HEK293 (cell line): ENCODE results near the gene KCNS1.

Experiments
- CTCF ChIA-PET: fragments of 350-600 bp; formaldehyde crosslinking; extraction: SDS; loops from one replicate; lab custom pipeline; 2021; ENCODE audit warnings: antibody characterized with exemption; lab: Yijun Ruan, JAX
- POLR2A ChIA-PET: fragments of 300-600 bp; formaldehyde crosslinking; extraction: SDS; loops from one replicate; lab custom pipeline; 2020; ENCODE audit warnings: antibody characterized with exemption, inconsistent platforms; lab: Yijun Ruan, JAX
- H3K27ac ChIP-seq: fragments of 200-500 bp; sonication (Bioruptor generic); 2 replicates; pipeline ENCODE4 v1.5.1; 2014; ENCODE audit warnings: low read depth, low read length, control low read depth, inconsistent platforms; ENCODE audit errors: extremely low read depth
- H3K36me3 ChIP-seq, 2 experiments: fragments of 200-500 bp in 1 of 2; sonication (Bioruptor generic) in 1 of 2; 1 replicate in 1 of 2; 2 replicates in 1 of 2; pipeline ENCODE4 v1.5.1; 2014 to 2017; ENCODE audit warnings: inconsistent platforms in 2 of 2, low read length in 2 of 2; ENCODE audit not compliant: control insufficient read depth in 2 of 2, insufficient read depth in 1 of 2
- H3K4me1 ChIP-seq: fragments of 200-500 bp; sonication (Bioruptor generic); 2 replicates; pipeline ENCODE4 v1.5.1; 2014; ENCODE audit warnings: mild to moderate bottlenecking, low read length, inconsistent platforms; ENCODE audit not compliant: control insufficient read depth, insufficient read depth
- H3K4me3 ChIP-seq: 2 replicates; pipeline ENCODE4 v1.5.1; 2011; ENCODE audit warnings: low read depth, mild to moderate bottlenecking, control low read depth, low read length, moderate library complexity
- H3K9me3 ChIP-seq: fragments of 200-500 bp; sonication (Bioruptor generic); 2 replicates; pipeline ENCODE4 v1.5.1; 2014; ENCODE audit warnings: low read depth, low read length, inconsistent platforms; ENCODE audit not compliant: control insufficient read depth, insufficient read depth
- BCL6B ChIP-seq: fragments of 450-650 bp; formaldehyde crosslinking; IDR thresholded peaks from 2 replicates; pipeline ENCODE4 v1.5.1; 2017; ENCODE audit warnings: missing biosample characterization, missing genetic modification characterization
- KLF8 ChIP-seq: fragments of 450-650 bp; formaldehyde crosslinking; IDR thresholded peaks from 2 replicates; pipeline ENCODE4 v1.5.1; 2016; ENCODE audit warnings: missing biosample characterization, missing genetic modification characterization
- KLF9 ChIP-seq: fragments of 450-650 bp; formaldehyde crosslinking; IDR thresholded peaks from 2 replicates; pipeline ENCODE4 v1.5.1; 2016; ENCODE audit warnings: missing biosample characterization, missing genetic modification characterization, low read depth
- SCRT2 ChIP-seq: fragments of 450-650 bp; formaldehyde crosslinking; IDR thresholded peaks from 2 replicates; pipeline ENCODE4 v1.5.1; 2016; ENCODE audit warnings: missing biosample characterization, missing genetic modification characterization
- TCF7L2 ChIP-seq: IDR thresholded peaks from 2 replicates; pipeline ENCODE4 v1.6.1; 2011; ENCODE audit warnings: low read depth, mild to moderate bottlenecking, inconsistent platforms, low read length, moderate library complexity, borderline replicate concordance
- ZBTB11 ChIP-seq: fragments of 450-650 bp; formaldehyde crosslinking; conservative IDR thresholded peaks from 2 replicates; pipeline ENCODE4 v1.5.1; 2016; ENCODE audit warnings: low read depth, missing biosample characterization, missing genetic modification characterization
- ZBTB21 ChIP-seq: fragments of 450-650 bp; formaldehyde crosslinking; IDR thresholded peaks from 2 replicates; pipeline ENCODE4 v1.5.1; 2017; ENCODE audit warnings: missing biosample characterization, missing genetic modification characterization
- ZBTB26 ChIP-seq: fragments of 450-650 bp; formaldehyde crosslinking; optimal IDR thresholded peaks from 2 replicates; pipeline ENCODE3; 2016; ENCODE audit warnings: missing biosample characterization, mild to moderate bottlenecking, missing genetic modification characterization
- ZBTB6 ChIP-seq: fragments of 450-650 bp; formaldehyde crosslinking; IDR thresholded peaks from 2 replicates; pipeline ENCODE4 v1.5.1; 2017; ENCODE audit warnings: missing biosample characterization, missing genetic modification characterization
- ZFP3 ChIP-seq: fragments of 450-650 bp; formaldehyde crosslinking; IDR thresholded peaks from 2 replicates; pipeline ENCODE4 v1.5.1; 2016; ENCODE audit warnings: low read depth, missing biosample characterization, missing genetic modification characterization
- ZNF133 ChIP-seq: fragments of 450-650 bp; formaldehyde crosslinking; IDR thresholded peaks from 2 replicates; pipeline ENCODE4 v1.5.1; 2016; ENCODE audit warnings: missing biosample characterization, missing genetic modification characterization
- ZNF350 ChIP-seq: fragments of 450-650 bp; formaldehyde crosslinking; IDR thresholded peaks from 2 replicates; pipeline ENCODE4 v1.5.0; 2017; ENCODE audit warnings: missing biosample characterization, mild to moderate bottlenecking, missing genetic modification characterization
- ZNF37A ChIP-seq: fragments of 450-650 bp; IDR thresholded peaks from 2 replicates; pipeline ENCODE4 v1.5.1; 2018; ENCODE audit warnings: missing biosample characterization, missing genetic modification characterization
- ZNF391 ChIP-seq: fragments of 450-650 bp; formaldehyde crosslinking; IDR thresholded peaks from 2 replicates; pipeline ENCODE4 v1.5.1; 2016; ENCODE audit warnings: low read depth, missing biosample characterization, missing genetic modification characterization, borderline replicate concordance
- ZNF404 ChIP-seq: fragments of 450-650 bp; formaldehyde crosslinking; IDR thresholded peaks from 2 replicates; pipeline ENCODE4 v1.5.1; 2017; ENCODE audit warnings: missing biosample characterization, missing genetic modification characterization
- ZNF514 ChIP-seq: fragments of 450-650 bp; formaldehyde crosslinking; IDR thresholded peaks from 2 replicates; pipeline ENCODE4 v1.5.1; 2016; ENCODE audit warnings: missing biosample characterization, missing genetic modification characterization
- ZNF792 ChIP-seq: fragments of 450-650 bp; formaldehyde crosslinking; IDR thresholded peaks from 2 replicates; pipeline ENCODE4 v1.5.1; 2016; ENCODE audit warnings: missing biosample characterization, missing genetic modification characterization
- ZSCAN30 ChIP-seq: fragments of 450-650 bp; IDR thresholded peaks from 2 replicates; pipeline ENCODE4 v1.5.1; 2018; ENCODE audit warnings: missing biosample characterization, mild to moderate bottlenecking, missing genetic modification characterization, moderate library complexity
- TF ChIP-seq, protein P1 (sequence below): fragments of 450-650 bp; formaldehyde crosslinking; IDR thresholded peaks from 2 replicates; pipeline ENCODE4 v1.5.1; 2016; ENCODE audit warnings: missing biosample characterization, missing genetic modification characterization
- TF ChIP-seq, protein P2 (sequence below): fragments of 450-650 bp; formaldehyde crosslinking; IDR thresholded peaks from 2 replicates; pipeline ENCODE4; 2016; ENCODE audit warnings: missing biosample characterization, missing genetic modification characterization
- TF ChIP-seq, protein P3 (sequence below): fragments of 450-650 bp; formaldehyde crosslinking; IDR thresholded peaks from 2 replicates; pipeline ENCODE4 v1.5.1; 2016; ENCODE audit warnings: missing biosample characterization, missing genetic modification characterization
- TF ChIP-seq, protein P4 (sequence below): fragments of 450-650 bp; formaldehyde crosslinking; IDR thresholded peaks from 2 replicates; pipeline ENCODE4 v1.5.1; 2017; ENCODE audit warnings: missing biosample characterization, mild to moderate bottlenecking, missing genetic modification characterization, moderate library complexity

The KCNS1 gene

DNA sequence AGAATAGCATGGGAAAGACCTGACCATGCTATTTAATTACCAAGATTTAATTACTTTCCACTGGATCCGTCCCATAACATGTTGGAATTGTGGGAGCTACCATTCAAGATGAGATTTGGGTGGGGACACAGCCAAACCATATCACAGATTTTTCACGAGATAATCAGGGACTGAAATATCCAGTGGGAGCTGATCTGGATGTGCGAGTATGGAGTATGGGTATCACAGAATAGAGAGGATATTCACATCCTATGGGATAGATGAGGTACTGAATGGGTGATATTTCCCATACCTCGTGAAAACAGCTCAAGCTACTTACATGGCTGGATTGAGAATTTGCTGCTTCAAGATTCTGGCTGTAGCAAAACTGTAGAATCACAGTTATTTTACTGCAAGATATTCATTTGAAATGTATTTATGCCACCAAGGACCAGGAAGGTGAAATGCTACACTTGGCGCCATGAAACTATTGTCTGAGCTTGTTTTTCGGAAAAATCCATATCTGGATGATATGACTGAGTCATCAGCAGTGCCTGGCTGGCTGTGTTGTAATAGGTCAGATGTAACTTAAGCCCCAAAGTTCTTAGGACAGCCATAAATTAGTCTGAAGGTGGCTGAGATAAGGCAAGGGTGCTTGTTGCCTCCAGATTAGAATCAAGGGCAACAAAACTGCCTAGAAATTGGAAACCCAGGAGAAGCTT, 29.8 kb downstream of the KCNS1 start:
- H3K9me3 ChIP-seq: no peaks in the 10 kb centered on the region
- no peak overlapping the region; the same call in 1 of the 2 replicates for H3K27ac ChIP-seq
- CTCF ChIA-PET: interaction anchor here (0.6 to 2.4 kb wide), 9 partner anchors 12 to 137 kb away, joined by 3 to 18 read pairs (median 4); no protein-coding TSS in a partner anchor
- H3K4me1 ChIP-seq: no peaks in the 10 kb centered on the region
- no peak overlapping the region for H3K4me3 ChIP-seq
- H3K36me3 ChIP-seq: peaks cover 0 to 20% of the 10 kb centered on the region in 2 experiments; a peak in 1 of 3 replicates
- POLR2A ChIA-PET: interaction anchor here (1.4 kb wide), 1 partner anchor 111 kb away, joined by 3 read pairs; the partner anchor contains the start of gene TOMM34
- TF ChIP-seq BCL6B (tag by site-specific recombination) (no peak), ZNF350 (no peak), ZBTB6 (no peak), ZFP3 (tag by site-specific recombination) (no peak), ZNF133 (tag by site-specific recombination) (no peak), ZNF37A (tag by site-specific recombination) (no peak), KLF8 (peak; percentile 43; the same call in 1 of the 2 replicates), ZBTB26 (no peak), TCF7L2 (no peak), ZNF404 (tag by site-specific recombination) (no peak), ZNF391 (tag by site-specific recombination) (no peak), ZBTB11 (tag by site-specific recombination) (no peak), ZSCAN30 (no peak), ZBTB21 (no peak), SCRT2 (tag by site-specific recombination) (peak; percentile 58), ZNF514 (tag by site-specific recombination) (no peak), KLF9 (no peak), ZNF792 (tag by site-specific recombination) (no peak)
- TF ChIP-seq, protein P1, sequence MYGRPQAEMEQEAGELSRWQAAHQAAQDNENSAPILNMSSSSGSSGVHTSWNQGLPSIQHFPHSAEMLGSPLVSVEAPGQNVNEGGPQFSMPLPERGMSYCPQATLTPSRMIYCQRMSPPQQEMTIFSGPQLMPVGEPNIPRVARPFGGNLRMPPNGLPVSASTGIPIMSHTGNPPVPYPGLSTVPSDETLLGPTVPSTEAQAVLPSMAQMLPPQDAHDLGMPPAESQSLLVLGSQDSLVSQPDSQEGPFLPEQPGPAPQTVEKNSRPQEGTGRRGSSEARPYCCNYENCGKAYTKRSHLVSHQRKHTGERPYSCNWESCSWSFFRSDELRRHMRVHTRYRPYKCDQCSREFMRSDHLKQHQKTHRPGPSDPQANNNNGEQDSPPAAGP (tag by site-specific recombination): no peak
- TF ChIP-seq, protein P2, sequence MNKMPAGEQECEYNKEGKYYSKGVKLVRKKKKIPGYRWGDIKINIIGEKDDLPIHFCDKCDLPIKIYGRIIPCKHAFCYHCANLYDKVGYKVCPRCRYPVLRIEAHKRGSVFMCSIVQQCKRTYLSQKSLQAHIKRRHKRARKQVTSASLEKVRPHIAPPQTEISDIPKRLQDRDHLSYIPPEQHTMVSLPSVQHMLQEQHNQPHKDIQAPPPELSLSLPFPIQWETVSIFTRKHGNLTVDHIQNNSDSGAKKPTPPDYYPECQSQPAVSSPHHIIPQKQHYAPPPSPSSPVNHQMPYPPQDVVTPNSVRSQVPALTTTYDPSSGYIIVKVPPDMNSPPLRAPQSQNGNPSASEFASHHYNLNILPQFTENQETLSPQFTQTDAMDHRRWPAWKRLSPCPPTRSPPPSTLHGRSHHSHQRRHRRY (tag by site-specific recombination): no peak
- TF ChIP-seq, protein P3, sequence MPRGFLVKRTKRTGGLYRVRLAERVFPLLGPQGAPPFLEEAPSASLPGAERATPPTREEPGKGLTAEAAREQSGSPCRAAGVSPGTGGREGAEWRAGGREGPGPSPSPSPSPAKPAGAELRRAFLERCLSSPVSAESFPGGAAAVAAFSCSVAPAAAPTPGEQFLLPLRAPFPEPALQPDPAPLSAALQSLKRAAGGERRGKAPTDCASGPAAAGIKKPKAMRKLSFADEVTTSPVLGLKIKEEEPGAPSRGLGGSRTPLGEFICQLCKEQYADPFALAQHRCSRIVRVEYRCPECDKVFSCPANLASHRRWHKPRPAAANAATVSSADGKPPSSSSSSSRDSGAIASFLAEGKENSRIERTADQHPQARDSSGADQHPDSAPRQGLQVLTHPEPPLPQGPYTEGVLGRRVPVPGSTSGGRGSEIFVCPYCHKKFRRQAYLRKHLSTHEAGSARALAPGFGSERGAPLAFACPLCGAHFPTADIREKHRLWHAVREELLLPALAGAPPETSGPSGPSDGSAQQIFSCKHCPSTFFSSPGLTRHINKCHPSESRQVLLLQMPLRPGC: no peak
- TF ChIP-seq, protein P4, sequence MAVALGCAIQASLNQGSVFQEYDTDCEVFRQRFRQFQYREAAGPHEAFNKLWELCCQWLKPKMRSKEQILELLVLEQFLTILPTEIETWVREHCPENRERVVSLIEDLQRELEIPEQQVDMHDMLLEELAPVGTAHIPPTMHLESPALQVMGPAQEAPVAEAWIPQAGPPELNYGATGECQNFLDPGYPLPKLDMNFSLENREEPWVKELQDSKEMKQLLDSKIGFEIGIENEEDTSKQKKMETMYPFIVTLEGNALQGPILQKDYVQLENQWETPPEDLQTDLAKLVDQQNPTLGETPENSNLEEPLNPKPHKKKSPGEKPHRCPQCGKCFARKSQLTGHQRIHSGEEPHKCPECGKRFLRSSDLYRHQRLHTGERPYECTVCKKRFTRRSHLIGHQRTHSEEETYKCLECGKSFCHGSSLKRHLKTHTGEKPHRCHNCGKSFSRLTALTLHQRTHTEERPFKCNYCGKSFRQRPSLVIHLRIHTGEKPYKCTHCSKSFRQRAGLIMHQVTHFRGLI: no peak
